NCI-H128 (cell line): ENCODE measurements around the gene GNA15.
"Not testable (repeated sequence)": the region's sequence is repeated elsewhere in the genome, so short reads cannot be mapped to it uniquely, and the experiment has no call there.

Source experiments
- DNase-seq: peaks from one replicate; lab custom pipeline; 2025; ENCODE audit not compliant: unreplicated experiment; lab: John Stamatoyannopoulos, UW

The GNA15 gene

DNA sequence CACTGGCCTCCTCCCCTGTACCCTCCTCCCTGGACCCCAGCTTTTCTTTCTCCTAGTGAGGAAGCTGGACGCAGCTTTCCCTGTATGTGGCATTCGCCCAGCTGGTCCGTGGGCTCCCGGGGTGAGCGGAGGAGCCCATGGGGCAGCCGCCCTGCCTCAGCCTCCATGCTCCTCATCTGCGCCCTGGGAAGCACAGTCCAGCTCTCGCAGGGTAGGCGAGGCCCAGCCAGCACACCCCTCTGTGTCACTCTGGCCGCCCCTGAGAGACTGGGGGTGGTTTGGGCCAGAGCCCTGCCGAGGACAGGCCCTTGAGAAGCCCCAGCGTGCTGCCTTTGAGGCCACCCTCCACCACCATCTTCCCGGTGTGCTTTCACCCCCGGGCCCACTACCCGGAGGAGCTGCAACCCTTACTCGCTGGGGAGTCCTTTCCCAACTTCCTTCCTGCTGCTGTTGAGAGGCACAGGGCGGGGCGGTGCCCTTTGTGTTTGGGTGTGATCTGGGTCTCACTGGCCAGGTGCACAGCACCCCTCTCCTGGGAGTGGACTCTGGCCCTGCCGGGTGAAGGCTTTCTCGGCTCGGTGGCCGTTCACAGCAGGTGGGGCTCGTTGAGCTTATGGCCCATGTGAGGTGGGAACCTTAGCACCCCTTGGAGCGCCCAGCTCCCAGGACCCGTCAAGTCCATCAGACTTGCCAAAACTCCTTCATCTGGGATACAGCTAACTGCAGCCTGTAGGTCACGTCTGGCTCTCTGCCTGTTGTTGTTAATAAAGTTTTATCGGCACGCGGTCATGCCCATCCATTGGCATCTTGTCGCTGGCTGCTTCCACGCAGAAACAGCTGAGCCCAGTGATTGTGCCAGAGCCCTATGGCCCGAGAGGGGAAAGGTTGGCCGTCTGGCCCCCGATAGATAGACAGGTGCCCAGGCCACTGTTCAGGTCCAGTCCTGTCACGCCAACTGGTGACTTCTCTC, 53.1 kb downstream of the GNA15 start:
- no peak for DNase-seq

GRCh38 chr19:3189702-3190469, 54.1 kb downstream of the GNA15 start:
- no peak for DNase-seq

GRCh38 chr19:3190470-3190770, 54.6 kb downstream of the GNA15 start:
- DNase-seq = no peak

- DNase-seq = no peak
Observed at GRCh38 chr19:3190921-3191805, 55.3 kb downstream of the GNA15 start.

- DNase-seq = not testable (repeated sequence)
Observed at GRCh38 chr19:3191806-3192104, 55.9 kb downstream of the GNA15 start.

DNA sequence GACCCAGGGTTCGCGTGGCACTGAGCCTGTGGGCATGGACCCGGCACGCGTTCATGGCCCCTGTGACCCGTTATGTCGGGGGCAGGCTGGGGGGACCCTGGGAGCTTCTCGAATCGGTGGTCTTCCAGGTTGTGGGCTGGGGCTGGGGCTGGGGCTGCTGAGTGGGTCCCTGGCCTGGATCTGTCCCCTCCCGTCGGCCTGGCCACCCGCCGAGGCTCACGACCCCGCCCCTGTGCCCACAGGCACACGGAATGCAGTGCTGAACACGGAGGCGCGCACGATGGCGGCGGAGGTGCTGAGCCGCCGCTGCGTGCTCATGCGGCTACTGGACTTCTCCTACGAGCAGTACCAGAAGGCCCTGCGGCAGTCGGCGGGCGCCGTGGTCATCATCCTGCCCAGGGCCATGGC, 56.4 kb downstream of the GNA15 start:
- DNase-seq = no peak

GRCh38 chr19:3192684-3193083, 56.9 kb downstream of the GNA15 start:
- DNase-seq = no peak

DNA sequence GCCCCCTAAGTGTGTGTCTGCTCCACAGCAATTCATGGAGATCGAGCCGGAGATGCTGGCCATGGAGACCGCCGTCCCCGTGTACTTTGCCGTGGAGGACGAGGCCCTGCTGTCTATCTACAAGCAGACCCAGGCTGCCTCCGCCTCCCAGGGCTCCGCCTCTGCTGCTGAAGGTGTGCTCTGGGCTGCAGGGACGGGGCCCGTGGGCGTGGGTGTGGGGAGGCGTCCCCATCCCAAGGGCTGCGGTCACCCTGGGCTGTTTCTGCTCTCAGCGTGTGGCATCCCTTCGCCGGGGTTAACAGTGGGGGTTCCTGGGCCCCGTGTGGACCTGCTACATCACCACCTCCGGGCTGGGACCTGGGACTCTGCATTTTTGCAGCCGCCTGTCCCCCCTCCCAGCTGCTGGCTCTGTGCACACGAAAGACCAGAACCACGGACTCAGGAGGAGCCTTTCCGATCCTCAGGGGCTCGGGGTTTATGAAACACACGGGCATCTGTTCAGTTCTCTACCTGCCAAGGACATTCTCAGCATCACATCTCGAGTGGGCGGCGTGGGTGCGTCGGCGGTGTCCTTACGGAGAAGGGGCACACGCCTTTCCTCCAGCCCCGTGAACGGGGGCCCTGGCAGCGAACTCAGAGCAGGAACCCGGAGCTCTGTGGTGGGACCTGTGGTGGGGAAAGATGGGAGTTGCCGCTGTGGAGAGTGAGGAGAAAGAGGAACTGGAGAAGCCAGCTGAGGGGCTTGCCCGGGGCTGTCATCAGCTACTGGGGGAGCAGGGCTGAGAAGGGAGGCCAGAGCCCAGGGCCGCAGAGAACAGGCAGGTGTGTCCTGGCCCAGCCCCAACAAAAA, 57.6 kb downstream of the GNA15 start:
- DNase-seq = no peak

DNA sequence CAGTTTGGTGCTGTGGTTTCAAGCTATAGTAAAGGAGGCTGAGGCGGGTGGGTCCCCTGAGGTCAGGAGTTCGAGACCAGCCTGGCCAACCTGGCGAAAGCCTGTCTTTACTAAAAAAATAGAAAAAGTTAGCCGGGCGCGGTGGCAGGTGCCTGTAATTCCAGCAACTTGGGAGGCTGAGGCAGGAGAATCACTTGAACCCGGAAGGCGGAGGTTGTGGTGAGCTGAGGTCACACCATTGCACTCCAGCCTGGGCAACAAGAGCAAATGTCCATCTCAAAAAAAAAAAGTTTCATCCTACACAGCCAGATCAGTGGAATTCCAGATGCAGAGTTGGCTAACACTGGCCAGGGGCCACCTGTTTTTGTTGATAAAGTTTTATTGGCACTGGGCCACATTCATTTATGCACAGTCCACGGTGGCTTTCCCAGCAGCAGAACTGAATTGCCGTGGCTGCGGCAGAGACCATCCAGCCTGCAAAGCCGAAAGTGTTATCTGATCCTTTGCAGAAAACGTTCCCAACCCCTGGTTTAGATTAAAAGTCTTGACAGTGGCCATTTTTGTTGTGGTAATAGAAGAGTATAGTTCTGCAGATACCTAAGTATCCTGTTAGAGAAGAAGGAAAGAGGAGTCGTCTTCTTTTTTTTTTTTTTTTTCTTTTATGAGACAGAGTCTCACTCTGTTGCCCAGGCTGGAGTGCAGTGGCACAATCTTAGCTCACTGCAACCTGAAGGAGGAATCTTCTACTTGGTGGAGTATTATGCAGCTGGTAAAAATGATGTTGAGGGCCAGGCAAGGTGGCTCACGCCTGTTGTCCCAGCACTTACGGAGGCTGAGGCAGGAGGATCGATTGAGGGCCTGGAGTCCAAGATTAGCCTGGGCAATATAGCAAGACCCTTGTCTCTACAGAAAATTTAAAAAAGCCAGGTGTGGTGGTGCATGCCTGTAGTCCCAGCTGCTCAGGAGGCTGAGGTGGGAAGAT, 58.6 kb downstream of the GNA15 start:
- DNase-seq = no peak

- DNase-seq = no peak
Observed at GRCh38 chr19:3196064-3196932, 60.5 kb downstream of the GNA15 start.

GRCh38 chr19:3196933-3197205, 61.0 kb downstream of the GNA15 start:
- no peak for DNase-seq

GRCh38 chr19:3198901-3199700, 63.3 kb downstream of the GNA15 start:
- no peak for DNase-seq

- DNase-seq = no peak
Observed at GRCh38 chr19:3201072-3201700, 65.4 kb downstream of the GNA15 start.

DNA sequence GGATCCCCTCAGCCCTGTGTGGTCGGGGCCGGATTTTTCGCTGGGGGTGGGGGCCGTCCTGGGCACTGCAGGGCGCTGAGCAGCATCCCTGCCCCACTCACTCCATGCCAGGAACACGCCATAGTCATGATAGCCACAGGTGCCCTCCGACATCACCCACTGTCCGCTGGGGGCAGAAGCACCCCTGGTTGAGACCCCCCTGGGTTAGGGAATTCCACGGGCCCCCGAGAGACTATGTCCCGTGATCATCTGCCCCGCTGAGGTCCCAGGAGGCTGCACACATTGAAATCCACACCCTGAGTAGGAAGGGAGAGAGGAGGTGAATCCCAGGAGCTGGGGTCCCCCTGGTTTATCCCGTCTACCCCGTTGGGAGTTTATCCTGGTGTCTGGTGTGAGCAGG, 66.1 kb downstream of the GNA15 start:
- no peak for DNase-seq

GRCh38 chr19:3202346-3202745, 66.5 kb downstream of the GNA15 start:
- DNase-seq = no peak

DNA sequence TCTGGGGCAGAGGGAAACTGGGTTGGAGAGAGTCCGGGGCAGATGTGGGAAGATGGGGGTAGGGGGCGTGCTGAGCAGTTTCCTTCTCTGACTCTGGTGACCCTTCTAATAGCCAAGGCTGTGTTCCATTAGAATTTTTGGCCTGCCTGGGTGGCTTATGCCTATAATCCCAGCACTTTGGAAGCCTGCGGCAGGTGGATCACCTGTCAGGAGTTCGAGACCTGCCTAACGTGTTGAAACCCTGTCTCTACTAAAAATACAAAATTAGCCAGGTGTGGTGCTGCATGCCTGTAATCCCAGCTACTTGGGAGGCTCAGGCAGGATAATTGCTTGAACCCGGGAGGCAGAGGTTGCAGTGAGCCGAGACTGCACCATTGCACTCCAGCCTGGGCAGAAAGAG, 67.1 kb downstream of the GNA15 start:
- DNase-seq = not testable (repeated sequence)
